Measurements from ENCODE around the gene LANCL1.

The LANCL1 gene

GRCh38 chr2:210422366-210422765, 54.2 kb downstream of the LANCL1 start:
- Histone ChIP-seq H3K9me3 (peaks cover 10% of the 10 kb centered on the region), H3K4me1 (ENCODE audit: control insufficient read depth in 1 of 2, insufficient read depth in 1 of 2, low read depth in 1 of 2, low read length in 1 of 2) (peaks cover 4 to 11% of the 10 kb centered on the region in 2 experiments), H3K36me3 (no peaks in the 10 kb centered on the region), H3K4me3 (ENCODE audit: low read depth in 1 of 2, low read length in 1 of 2) (no peak overlapping the region), H3K27me3 (no peaks in the 10 kb centered on the region), H3K27ac (no peak overlapping the region)
- TF ChIP-seq CTCF (IDR thresholded peaks at IDR 0.05) = no peak

GRCh38 chr2:210421916-210422315, 54.6 kb downstream of the LANCL1 start:
- Histone ChIP-seq H3K36me3 (no peaks in the 10 kb centered on the region), H3K27me3 (no peaks in the 10 kb centered on the region), H3K9me3 (peaks cover 10% of the 10 kb centered on the region), H3K4me3 (ENCODE audit: low read depth in 1 of 2, low read length in 1 of 2) (no peak overlapping the region), H3K4me1 (ENCODE audit: control insufficient read depth in 1 of 2, insufficient read depth in 1 of 2, low read depth in 1 of 2, low read length in 1 of 2) (peaks cover 4 to 11% of the 10 kb centered on the region in 2 experiments), H3K27ac (no peak overlapping the region)
- no peak for TF ChIP-seq CTCF (IDR thresholded peaks at IDR 0.05)

GRCh38 chr2:210412660-210413059, 63.9 kb downstream of the LANCL1 start:
- Histone ChIP-seq H3K27ac (no peak overlapping the region), H3K4me1 (ENCODE audit: control insufficient read depth in 1 of 2, insufficient read depth in 1 of 2, low read depth in 1 of 2, low read length in 1 of 2) (no peaks in the 10 kb centered on the region)
- no peak for TF ChIP-seq CTCF (IDR thresholded peaks at IDR 0.05)

GRCh38 chr2:210410542-210410941, 66.0 kb downstream of the LANCL1 start:
- H3K9me3 ChIP-seq = no peaks in the 10 kb centered on the region
- TF ChIP-seq CTCF (IDR thresholded peaks at IDR 0.05) = no peak
- no peaks in the 10 kb centered on the region for H3K27me3 ChIP-seq
- H3K4me1 ChIP-seq (ENCODE audit: control insufficient read depth in 1 of 2, insufficient read depth in 1 of 2, low read depth in 1 of 2, low read length in 1 of 2) = no peaks in the 10 kb centered on the region
- H3K27ac ChIP-seq = no peak overlapping the region
- H3K36me3 ChIP-seq = no peaks in the 10 kb centered on the region
- no peak overlapping the region for H3K4me3 ChIP-seq (ENCODE audit: low read depth in 1 of 2, low read length in 1 of 2)

More at GRCh38 chr2:210412660-210413059, 63.9 kb downstream of the LANCL1 start:
- no peaks in the 10 kb centered on the region for H3K36me3 ChIP-seq
- no peaks in the 10 kb centered on the region for H3K9me3 ChIP-seq
- no peaks in the 10 kb centered on the region for H3K27me3 ChIP-seq
- H3K4me3 ChIP-seq (ENCODE audit: low read depth in 1 of 2, low read length in 1 of 2) = no peak overlapping the region

- Histone ChIP-seq H3K9me3 (no peaks in the 10 kb centered on the region), H3K4me3 (ENCODE audit: low read depth in 1 of 2, low read length in 1 of 2) (no peak overlapping the region), H3K36me3 (no peaks in the 10 kb centered on the region), H3K27me3 (no peaks in the 10 kb centered on the region), H3K4me1 (ENCODE audit: control insufficient read depth in 1 of 2, insufficient read depth in 1 of 2, low read depth in 1 of 2, low read length in 1 of 2) (no peaks in the 10 kb centered on the region), H3K27ac (no peak overlapping the region)
- no peak for TF ChIP-seq CTCF (IDR thresholded peaks at IDR 0.05)
Measured at GRCh38 chr2:210399440-210400041, 77.0 kb downstream of the LANCL1 start.

Data from neutrophil (primary cell).